NCI-H2081 (cell line): Measurements from ENCODE around the gene ATP5MG.
A peak's percentile ranks its signal among the peaks of the same experiment; 100 is the strongest.
"Not testable (repeated sequence)": the region's sequence is repeated elsewhere in the genome, so short reads cannot be mapped to it uniquely, and the experiment has no call there.

Experiments used
- DNase-seq, 2 experiments: peaks; one replicate each; lab custom pipeline; 2025; lab: John Stamatoyannopoulos, UW

Gene ATP5MG

GRCh38 chr11:118410055-118410745, 8.8 kb downstream of the ATP5MG start:
- DNase-seq = no peak

DNA sequence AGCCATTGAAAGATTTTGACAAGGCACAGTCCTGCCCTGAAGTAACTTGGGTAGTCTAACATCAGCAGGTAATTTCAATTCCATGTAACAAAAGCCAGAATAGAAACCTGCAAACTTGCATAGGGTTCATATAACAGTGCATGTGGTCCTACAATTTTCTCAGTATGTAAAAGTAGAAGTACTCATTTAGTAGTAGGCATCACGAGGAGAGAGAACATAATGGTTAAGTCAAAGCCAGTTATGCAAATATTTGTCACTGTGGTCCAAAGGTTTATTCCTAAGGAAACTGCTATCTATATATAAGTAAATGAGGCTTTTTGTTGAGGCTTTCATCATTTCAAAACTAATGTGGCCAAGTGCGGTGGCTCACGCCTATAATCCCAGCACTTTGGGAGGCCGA, 10.1 kb downstream of the ATP5MG start:
- no peak for DNase-seq

- no peak for DNase-seq
Measured at GRCh38 chr11:118412921-118413320, 11.5 kb downstream of the ATP5MG start.

- DNase-seq = no peak
Measured at GRCh38 chr11:118415062-118415738, 13.8 kb downstream of the ATP5MG start.

DNA sequence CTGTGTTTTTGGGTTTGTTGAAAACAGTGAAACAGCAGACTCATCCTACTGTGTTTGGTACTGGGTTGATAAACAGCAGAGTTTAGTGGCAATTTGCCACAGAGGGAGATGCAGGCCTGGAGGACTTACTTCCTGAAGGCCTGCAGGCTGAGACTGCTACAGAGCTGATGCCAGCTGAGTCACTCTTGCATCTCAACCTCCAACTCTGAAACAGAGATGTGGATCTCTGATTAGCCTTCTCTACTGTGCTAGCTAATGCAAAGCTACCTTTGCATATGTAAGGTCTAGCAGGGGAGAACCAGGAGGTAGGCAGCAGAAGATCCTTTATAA, 14.3 kb downstream of the ATP5MG start:
- peak in 1 of 2 experiments; percentile 35 for DNase-seq

GRCh38 chr11:118416900-118417299, 15.5 kb downstream of the ATP5MG start:
- not testable (repeated sequence) for DNase-seq

GRCh38 chr11:118417801-118418200, 16.4 kb downstream of the ATP5MG start:
- DNase-seq = no peak

DNA sequence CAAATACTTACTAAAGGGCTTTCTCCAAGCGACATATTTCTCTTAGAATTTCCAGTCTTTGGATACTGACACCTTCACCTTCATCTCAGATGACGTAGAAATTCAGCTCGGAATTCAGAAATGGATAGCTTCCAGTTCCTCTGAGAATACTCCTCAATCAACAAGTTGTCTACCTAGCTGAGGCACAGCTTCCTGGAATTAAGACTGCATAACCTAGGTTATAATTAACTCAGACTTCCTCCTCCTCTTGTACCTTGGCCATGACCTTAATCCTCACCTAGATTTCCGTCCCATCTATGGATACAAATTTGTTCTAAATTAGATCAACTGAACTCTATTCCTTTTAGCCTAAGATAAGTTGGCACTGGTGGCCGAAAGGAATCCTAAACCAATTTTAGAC, 17.4 kb downstream of the ATP5MG start:
- DNase-seq = no peak

DNA sequence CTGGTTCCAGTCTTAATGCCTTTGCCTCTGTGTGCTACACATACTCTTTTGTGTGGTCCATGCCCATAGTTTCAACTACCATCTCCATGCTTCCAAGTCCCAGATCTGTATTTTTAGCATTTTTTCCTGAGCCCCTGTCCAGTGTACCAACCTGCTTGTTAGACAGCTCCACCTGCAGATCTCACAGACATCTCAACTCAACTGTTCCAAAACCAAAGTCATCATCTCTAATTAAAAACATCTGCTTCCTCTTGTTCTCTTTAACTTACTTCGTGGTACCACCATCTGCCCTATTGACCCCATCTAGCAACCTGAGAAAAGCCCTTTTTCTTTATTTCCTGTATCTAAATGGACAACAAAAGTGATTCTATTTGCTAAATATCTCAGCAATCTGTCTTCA, 26.3 kb downstream of the ATP5MG start:
- DNase-seq = no peak

DNA sequence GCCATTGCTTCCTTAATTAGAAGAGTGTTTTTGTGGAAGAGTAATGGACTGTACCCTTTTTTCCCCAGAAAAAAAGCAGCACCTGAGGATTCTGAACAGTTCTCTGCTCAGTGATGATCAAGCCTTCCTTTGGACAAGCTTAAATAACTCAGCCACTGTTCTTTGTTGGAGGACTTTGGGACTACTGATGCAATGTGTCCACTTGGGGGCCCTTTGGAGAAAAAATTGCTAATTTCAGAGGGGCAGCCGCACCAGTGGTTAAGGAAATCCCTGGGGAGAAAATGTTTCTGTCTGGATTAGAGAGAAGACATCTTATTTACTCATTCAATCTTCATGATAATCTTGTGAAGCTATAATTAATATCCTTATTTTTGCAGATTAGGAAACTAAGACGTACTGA, 29.6 kb downstream of the ATP5MG start:
- no peak for DNase-seq

- peak in 1 of 2 experiments; percentile 72 for DNase-seq
Measured at GRCh38 chr11:118434123-118434552, 32.7 kb downstream of the ATP5MG start.

- peak; percentile 22 to 72 for DNase-seq
Measured at GRCh38 chr11:118434553-118435289, 33.3 kb downstream of the ATP5MG start.

GRCh38 chr11:118435290-118435892, 34.0 kb downstream of the ATP5MG start:
- peak; percentile 93 to 96 for DNase-seq

DNA sequence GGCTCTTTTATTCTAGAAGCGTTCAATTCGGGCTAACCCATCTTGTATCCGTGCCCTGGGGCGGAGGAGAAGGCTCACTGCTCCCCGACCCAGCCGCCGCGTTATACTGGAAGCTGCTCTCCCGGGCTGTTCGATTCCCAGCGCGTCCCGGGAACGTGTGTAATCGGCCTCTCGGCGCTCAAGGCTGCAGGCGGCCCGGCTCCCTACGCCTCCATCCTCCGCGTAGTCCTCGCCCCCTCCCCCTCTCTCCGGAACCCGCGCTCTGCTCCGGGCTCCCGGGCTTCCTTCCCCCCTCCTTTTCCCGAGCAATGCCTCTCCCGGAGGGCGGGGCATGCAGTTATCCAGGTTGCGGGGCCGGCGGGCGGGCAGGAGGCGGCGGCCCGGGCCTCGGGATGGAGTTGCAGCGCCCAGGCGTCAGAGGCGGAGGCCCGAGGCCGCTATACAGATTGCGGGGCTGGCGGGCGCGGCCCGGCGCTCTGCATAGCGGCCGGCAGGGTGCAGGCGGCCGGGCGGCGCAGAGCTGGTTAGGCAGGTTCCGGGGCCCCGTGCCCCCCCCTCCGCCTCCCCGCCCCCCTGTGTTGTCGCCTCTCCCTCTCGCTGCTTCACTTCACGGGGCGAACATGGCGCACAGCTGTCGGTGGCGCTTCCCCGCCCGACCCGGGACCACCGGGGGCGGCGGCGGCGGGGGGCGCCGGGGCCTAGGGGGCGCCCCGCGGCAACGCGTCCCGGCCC, 34.7 kb downstream of the ATP5MG start, which contains the start of gene KMT2A:
TSS of gene KMT2A (plus strand) at position 600 of the 732 bp plus-strand sequence. CDS start at position 621, 21 bp downstream.
- DNase-seq = peak; percentile 98 to 99

- no peak for DNase-seq
Measured at GRCh38 chr11:118436639-118437207, 35.3 kb downstream of the ATP5MG start.

GRCh38 chr11:118437208-118438125, 36.1 kb downstream of the ATP5MG start:
- peak; percentile 41 to 67 for DNase-seq

GRCh38 chr11:118438314-118438931, 37.0 kb downstream of the ATP5MG start:
- DNase-seq = peak; percentile 7 to 43

DNA sequence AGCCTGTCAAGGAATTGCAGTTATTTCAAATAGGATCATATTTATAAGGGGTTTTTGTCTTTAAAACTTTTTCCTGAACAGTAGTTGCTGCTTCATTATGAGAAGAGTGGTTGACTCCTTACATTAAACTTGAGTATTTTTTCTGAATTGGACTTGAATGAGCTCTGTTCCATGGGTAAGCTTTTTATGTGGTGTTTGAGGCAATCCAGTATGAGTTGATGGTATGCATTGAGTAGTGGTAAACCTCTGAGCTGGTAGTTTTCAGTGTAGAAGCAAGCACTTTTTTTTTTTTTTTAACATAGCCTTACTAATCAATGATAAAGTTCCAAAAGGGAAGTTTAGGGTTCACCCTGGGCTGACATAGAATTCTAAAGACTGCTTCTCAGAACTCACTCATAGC, 38.2 kb downstream of the ATP5MG start:
- DNase-seq = no peak

DNA sequence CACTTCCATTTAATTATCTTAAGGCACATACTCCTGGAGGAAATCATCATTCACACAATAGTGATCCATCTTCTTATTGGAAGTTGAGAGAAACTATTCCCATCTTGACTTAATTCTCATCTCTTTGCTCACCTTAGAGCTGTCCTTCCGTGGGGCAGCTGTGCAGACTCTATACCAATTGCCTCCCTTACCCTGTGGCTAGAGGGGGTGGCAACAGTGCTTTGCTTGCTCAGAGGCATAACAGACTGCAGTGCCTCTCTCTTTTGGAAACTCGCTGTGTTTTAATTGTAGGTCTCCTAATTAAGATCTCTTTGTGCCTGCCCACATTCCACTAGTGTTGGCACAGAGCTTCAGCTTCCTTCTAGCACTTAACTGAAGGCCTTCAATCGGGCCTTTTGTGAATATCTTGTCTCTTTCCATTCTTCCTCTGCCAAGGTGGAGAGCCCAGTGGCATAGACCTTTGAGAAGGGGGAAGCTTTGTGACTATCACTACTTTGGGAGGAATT, 40.4 kb downstream of the ATP5MG start:
- DNase-seq = no peak

DNA sequence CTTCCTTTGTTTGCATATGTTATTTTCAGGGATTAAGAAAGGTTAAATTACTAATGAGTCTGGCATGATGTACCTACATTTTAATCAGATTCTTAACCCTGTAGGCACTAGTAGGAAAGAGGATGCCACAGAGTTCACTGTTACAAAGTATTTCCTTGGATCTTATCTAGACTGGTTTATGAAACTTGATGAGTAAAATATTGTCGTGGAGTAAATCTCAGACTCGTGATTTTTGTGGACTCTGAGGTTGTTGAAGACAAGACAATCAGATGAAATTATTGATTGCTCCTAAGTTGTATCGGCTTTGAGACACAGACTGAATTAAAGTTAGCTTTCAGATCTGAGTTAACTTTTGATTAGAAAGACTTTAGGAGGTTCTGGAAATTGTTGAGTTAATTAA, 40.9 kb downstream of the ATP5MG start:
- DNase-seq = no peak
